ENCODE measurements around the gene PIK3R2.
"Not testable (repeated sequence)": the region's sequence is repeated elsewhere in the genome, so short reads cannot be mapped to it uniquely, and the experiment has no call there.

Gene PIK3R2

DNA sequence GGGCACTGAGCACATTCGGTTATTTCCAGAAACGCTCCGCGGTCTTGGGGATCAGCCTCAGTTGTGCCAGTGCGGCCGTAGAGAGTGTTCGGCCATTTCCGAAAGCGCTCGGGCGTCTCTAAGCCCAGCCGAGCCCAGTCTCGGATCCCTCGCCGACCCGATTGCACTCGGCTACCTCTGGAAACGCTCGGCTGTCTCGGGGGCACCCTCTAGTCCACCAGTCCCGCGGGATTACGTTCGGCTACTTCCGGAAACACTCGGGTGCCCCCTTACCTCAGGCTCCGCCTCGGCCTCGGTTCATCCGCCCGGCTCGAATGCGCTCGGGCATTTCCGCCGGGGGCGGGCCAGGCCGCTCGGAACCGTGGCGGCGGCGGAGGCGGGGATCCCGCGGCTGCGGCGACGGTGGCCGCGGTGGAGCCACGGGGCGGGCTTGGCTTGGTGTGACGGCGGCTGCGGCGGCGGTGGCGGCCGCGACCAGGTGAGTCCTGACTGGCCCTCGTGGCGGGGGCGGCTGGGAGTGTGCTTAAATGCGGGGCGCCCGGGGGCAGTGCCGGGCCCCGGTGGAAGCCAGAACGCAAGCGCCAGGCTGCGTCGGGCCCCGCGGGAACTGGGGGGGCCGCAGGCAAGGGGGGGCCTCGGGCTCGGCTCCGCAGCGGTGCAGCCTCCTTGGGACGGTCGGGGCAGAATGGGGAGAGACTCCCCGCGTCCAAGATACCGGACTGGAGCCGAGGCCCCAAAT lies at the start of gene PIK3R2:
Gene PIK3R2 (plus strand): TSS at position 347 of the 739 bp plus-strand sequence. CDS start 2,717 bp downstream, outside the sequence.
- TF ChIP-seq, protein P1, sequence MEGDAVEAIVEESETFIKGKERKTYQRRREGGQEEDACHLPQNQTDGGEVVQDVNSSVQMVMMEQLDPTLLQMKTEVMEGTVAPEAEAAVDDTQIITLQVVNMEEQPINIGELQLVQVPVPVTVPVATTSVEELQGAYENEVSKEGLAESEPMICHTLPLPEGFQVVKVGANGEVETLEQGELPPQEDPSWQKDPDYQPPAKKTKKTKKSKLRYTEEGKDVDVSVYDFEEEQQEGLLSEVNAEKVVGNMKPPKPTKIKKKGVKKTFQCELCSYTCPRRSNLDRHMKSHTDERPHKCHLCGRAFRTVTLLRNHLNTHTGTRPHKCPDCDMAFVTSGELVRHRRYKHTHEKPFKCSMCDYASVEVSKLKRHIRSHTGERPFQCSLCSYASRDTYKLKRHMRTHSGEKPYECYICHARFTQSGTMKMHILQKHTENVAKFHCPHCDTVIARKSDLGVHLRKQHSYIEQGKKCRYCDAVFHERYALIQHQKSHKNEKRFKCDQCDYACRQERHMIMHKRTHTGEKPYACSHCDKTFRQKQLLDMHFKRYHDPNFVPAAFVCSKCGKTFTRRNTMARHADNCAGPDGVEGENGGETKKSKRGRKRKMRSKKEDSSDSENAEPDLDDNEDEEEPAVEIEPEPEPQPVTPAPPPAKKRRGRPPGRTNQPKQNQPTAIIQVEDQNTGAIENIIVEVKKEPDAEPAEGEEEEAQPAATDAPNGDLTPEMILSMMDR (IDR thresholded peaks at IDR 0.05; ENCODE audit: extremely low read depth, missing control alignments): no peak
- DNase-seq (ENCODE audit: low spot score): peak; percentile 100

DNA sequence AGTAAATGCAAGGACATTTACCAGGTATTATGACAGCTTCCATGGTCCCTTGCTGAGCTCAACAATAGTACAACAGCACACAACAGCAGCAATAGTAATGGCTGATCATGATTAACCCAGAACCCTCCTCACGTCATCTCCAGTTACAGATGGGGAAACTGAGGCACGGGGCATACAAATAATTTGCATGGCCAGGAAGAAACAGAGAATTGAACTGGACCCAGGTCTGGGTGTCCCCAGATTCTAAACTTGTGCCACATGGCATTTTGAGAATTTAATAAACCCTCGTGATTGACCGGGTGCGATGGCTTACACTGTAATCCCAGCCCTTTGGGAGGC lies 48.2 kb upstream of the PIK3R2 start:
- TF ChIP-seq, protein P1 (IDR thresholded peaks at IDR 0.05; ENCODE audit: extremely low read depth, missing control alignments): no peak
- no peak for DNase-seq (ENCODE audit: low spot score)

DNA sequence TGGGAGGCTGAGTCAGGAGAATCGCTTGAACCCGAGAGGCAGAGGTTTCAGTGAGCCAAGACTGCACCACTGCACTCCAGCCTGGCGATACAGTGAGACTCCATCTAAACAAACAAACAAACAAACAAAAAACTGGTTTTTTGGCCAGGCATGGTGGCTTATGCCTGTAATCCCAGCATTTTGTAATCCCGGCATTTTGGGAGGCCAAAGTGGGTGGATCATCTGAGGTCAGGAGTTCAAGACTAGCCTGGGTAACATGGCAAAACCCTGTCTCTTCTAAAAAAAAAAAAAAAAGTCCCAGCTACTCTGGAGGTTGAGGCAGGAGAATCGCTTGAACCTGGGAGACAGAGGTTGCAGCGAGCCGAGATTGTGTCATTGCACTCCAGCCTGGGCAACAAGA lies 47.7 kb upstream of the PIK3R2 start:
- not testable (repeated sequence) for DNase-seq (ENCODE audit: low spot score)

DNA sequence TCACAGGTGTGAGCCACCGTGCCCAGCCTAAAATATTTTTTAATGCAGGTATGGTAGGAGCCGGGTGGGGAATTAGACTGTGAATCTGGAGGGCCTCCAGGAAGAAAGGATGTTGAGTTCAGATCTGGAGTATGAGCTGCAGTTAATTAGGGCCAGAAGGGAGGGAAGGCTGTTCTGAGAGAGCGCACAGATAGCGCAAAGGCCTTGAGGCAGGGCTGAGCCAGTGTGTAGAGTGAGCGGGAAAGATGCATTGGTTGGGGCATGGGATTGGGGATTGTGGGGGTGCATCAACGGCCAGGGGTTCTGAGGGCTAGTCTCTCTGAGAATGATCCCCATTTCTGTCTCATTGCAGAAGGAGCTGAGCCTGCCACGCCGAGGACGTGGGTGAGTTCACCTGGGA lies 45.7 kb upstream of the PIK3R2 start:
- TF ChIP-seq, protein P1 (IDR thresholded peaks at IDR 0.05; ENCODE audit: extremely low read depth, missing control alignments): no peak

GRCh38 chr19:18108897-18109296 lies 44.1 kb upstream of the PIK3R2 start:
- TF ChIP-seq, protein P1 (IDR thresholded peaks at IDR 0.05; ENCODE audit: extremely low read depth, missing control alignments): no peak
- no peak for DNase-seq (ENCODE audit: low spot score)

More for the DNA sequence above, 45.7 kb upstream of the PIK3R2 start:
- DNase-seq (ENCODE audit: low spot score): no peak

GRCh38 chr19:18109341-18109732 lies 43.6 kb upstream of the PIK3R2 start:
- DNase-seq (ENCODE audit: low spot score): no peak
- TF ChIP-seq, protein P1 (IDR thresholded peaks at IDR 0.05; ENCODE audit: extremely low read depth, missing control alignments): no peak

DNA sequence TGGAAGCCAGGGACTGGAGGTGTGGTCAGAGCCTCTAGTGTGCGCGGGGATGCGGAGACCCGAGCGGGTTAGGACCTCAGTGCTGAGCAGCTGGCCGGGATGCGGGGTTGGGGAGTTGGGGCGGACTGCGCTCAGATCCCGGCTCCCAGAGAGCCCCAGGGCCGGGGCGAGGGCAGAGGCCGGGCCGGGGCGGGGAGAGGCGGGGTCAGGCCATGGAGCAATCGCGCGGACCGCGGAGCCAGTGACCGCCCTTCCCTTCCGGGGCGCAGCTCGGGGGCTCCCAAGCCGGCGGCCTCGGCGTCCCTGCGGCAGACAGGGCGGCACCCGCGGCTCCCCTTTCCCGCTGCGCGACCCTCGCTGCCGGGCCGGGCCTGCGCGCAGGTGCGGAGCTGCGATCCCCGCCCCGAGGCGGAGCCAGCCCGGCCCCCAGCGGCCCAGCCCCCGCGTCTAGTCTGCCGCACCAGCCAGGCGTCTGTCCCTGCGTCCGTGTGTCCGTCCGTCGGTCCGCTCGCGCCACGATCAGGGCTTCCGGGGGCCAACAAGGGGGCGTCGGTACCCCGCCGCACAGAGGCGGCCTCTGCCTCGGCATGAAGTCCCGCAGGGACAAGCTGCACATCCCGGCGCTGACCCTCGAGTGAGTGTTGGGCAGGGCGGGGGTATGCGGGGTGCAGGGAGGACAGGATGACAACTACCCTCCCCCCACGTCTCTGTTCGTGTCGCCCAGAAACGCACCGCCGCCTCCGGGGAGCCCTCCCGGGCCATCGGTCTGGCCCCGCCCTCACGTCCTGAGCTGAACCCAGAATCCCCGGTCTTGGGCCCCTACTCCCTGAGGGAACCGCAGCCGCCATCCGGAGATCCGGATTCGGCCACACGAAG lies 43.0 kb upstream of the PIK3R2 start:
- peak; percentile 74 for DNase-seq (ENCODE audit: low spot score)
- TF ChIP-seq, protein P1 (IDR thresholded peaks at IDR 0.05; ENCODE audit: extremely low read depth, missing control alignments): no peak

All from GM20000 (cell line).